H9 (cell line): ENCODE measurements around the gene KLHL22. TPM values are rescaled to one million over a fixed set of nuclear protein-coding genes. Genes with fewer than 3 reads are reported as not detected.
A peak's percentile ranks its signal among the peaks of the same experiment; 100 is the strongest.

Source experiments
- DNase-seq: peaks from one replicate; pipeline ENCODE4 v3.0.0-alpha.2; 2017
- H2AFZ ChIP-seq: one replicate; pipeline ENCODE4 v1.6.1; 2013; ENCODE audit warnings: mild to moderate bottlenecking, low read length, control low read depth, moderate library complexity
- H2AK5ac ChIP-seq: 2 replicates; pipeline ENCODE4 v1.6.1; 2013; ENCODE audit warnings: low read length, control low read depth, mixed read lengths; ENCODE audit not compliant: insufficient read length
- H2BK120ac ChIP-seq: one replicate; pipeline ENCODE4 v1.6.1; 2013; ENCODE audit warnings: low read depth, mild to moderate bottlenecking, low read length, control low read depth, inconsistent platforms; ENCODE audit not compliant: poor library complexity, severe bottlenecking
- H2BK12ac ChIP-seq: 2 replicates; pipeline ENCODE4 v1.6.1; 2013; ENCODE audit warnings: low read length, control low read depth, mixed read lengths, low read depth; ENCODE audit not compliant: insufficient read length
- H2BK15ac ChIP-seq: 2 replicates; pipeline ENCODE4 v1.6.1; 2013; ENCODE audit warnings: low read depth, low read length, control low read depth
- H2BK20ac ChIP-seq: one replicate; pipeline ENCODE4 v1.6.1; 2013; ENCODE audit warnings: low read depth, mild to moderate bottlenecking, low read length, control low read depth, inconsistent platforms; ENCODE audit not compliant: poor library complexity, severe bottlenecking
- H2BK5ac ChIP-seq: 2 replicates; pipeline ENCODE4 v1.6.1; 2013; ENCODE audit warnings: low read length, control low read depth, mixed read lengths; ENCODE audit not compliant: insufficient read length
- H3K14ac ChIP-seq: 2 replicates; pipeline ENCODE4 v1.6.1; 2013; ENCODE audit warnings: low read length, control low read depth; ENCODE audit not compliant: insufficient read depth
- H3K18ac ChIP-seq: 2 replicates; pipeline ENCODE4 v1.6.1; 2013; ENCODE audit warnings: low read depth, mild to moderate bottlenecking, mixed read lengths, low read length, control low read depth; ENCODE audit not compliant: insufficient read length
- H3K23ac ChIP-seq: 2 replicates; pipeline ENCODE4 v1.6.1; 2013; ENCODE audit warnings: low read length, control low read depth, mixed read lengths, low read depth; ENCODE audit not compliant: insufficient read length
- H3K23me2 ChIP-seq: 2 replicates; pipeline ENCODE4 v1.6.1; 2013; ENCODE audit warnings: low read depth, mild to moderate bottlenecking, mixed read lengths, low read length, control low read depth; ENCODE audit not compliant: insufficient read length, poor library complexity, severe bottlenecking
- H3K27ac ChIP-seq: 2 replicates; pipeline ENCODE4 v1.5.1; 2013; ENCODE audit warnings: low read length, control low read depth, mixed read lengths, low read depth; ENCODE audit not compliant: insufficient read length
- H3K27me3 ChIP-seq: 2 replicates; pipeline ENCODE4 v1.6.1; 2013; ENCODE audit warnings: low read length, control low read depth, inconsistent platforms; ENCODE audit not compliant: insufficient read depth
- H3K4ac ChIP-seq: 2 replicates; pipeline ENCODE4 v1.6.1; 2013; ENCODE audit warnings: low read depth, mild to moderate bottlenecking, control low read depth, inconsistent platforms, low read length, moderate library complexity
- H3K4me1 ChIP-seq: 2 replicates; pipeline ENCODE4 v1.6.1; 2013; ENCODE audit warnings: low read length, control low read depth, inconsistent platforms; ENCODE audit not compliant: insufficient read depth
- H3K4me2 ChIP-seq: 2 replicates; pipeline ENCODE4 v1.6.1; 2013; ENCODE audit warnings: low read length, control low read depth, mixed read lengths; ENCODE audit not compliant: insufficient read length, insufficient read depth
- H3K56ac ChIP-seq: 2 replicates; pipeline ENCODE4 v1.6.1; 2013; ENCODE audit warnings: low read depth, mild to moderate bottlenecking, mixed read lengths, low read length, control low read depth; ENCODE audit not compliant: insufficient read length
- H3K79me1 ChIP-seq: 2 replicates; pipeline ENCODE4 v1.6.1; 2013; ENCODE audit warnings: low read depth, mild to moderate bottlenecking, moderate library complexity, low read length, control low read depth, inconsistent platforms; ENCODE audit not compliant: insufficient read depth, poor library complexity, severe bottlenecking
- H3K79me2 ChIP-seq: 2 replicates; pipeline ENCODE4 v1.6.1; 2013; ENCODE audit warnings: low read length, control low read depth, inconsistent platforms; ENCODE audit not compliant: insufficient read depth
- H3K9ac ChIP-seq: 2 replicates; pipeline ENCODE4 v1.6.1; 2013; ENCODE audit warnings: low read length, control low read depth, mixed read lengths; ENCODE audit not compliant: insufficient read length; ENCODE audit errors: extremely low read depth
- H3K9me3 ChIP-seq: one replicate; pipeline ENCODE4 v1.6.1; 2013; ENCODE audit warnings: low read depth, low read length, inconsistent platforms; ENCODE audit not compliant: control insufficient read depth
- H3T11ph ChIP-seq: one replicate; pipeline ENCODE4 v1.6.1; 2013; ENCODE audit warnings: mild to moderate bottlenecking, low read length, control low read depth, inconsistent platforms
- H4K20me1 ChIP-seq: one replicate; pipeline ENCODE4 v1.6.1; 2013; ENCODE audit not compliant: control insufficient read depth, insufficient read length, insufficient read depth
- H4K5ac ChIP-seq: 2 replicates; pipeline ENCODE4 v1.6.1; 2013; ENCODE audit warnings: low read depth, mild to moderate bottlenecking, mixed read lengths, low read length, control low read depth; ENCODE audit not compliant: insufficient read length
- H4K8ac ChIP-seq: replicated peaks from 2 replicates; pipeline ENCODE4 v1.6.1; 2013; ENCODE audit warnings: low read length, control low read depth, mixed read lengths, low read depth; ENCODE audit not compliant: insufficient read length
- H4K91ac ChIP-seq: 2 replicates; pipeline ENCODE4 v1.6.1; 2013; ENCODE audit warnings: low read depth, mild to moderate bottlenecking, moderate library complexity, mixed read lengths, low read length, control low read depth; ENCODE audit not compliant: insufficient read length
- H3K27ac Mint-ChIP-seq, 3 experiments: 2 replicates in 2 of 3; 3 replicates in 1 of 3; pipeline ENCODE4 v1.8.0; 2020 to 2021; ENCODE audit warnings: mixed read lengths in 3 of 3, mild to moderate bottlenecking in 1 of 3, moderate library complexity in 1 of 3
- H3K27me3 Mint-ChIP-seq: 2 replicates; pipeline ENCODE4 v1.8.0; 2021; ENCODE audit warnings: low read depth, mild to moderate bottlenecking, moderate library complexity, mixed read lengths
- H3K36me3 Mint-ChIP-seq, 3 experiments: 2 replicates in 2 of 3; 3 replicates in 1 of 3; pipeline ENCODE4 v1.8.0; 2020 to 2021; ENCODE audit warnings: low read depth in 3 of 3, mixed read lengths in 3 of 3; ENCODE audit not compliant: insufficient read depth in 1 of 3
- H3K4me1 Mint-ChIP-seq, 2 experiments: 2 replicates each; pipeline ENCODE4 v1.8.0; 2020; ENCODE audit warnings: mixed read lengths in 2 of 2
- H3K4me3 Mint-ChIP-seq, 2 experiments: 2 replicates in 1 of 2; 3 replicates in 1 of 2; pipeline ENCODE4 v1.8.0; 2020 to 2021; ENCODE audit warnings: mild to moderate bottlenecking in 2 of 2, mixed read lengths in 2 of 2, moderate library complexity in 1 of 2
- H3K9me3 Mint-ChIP-seq, 2 experiments: 2 replicates in 1 of 2; 3 replicates in 1 of 2; pipeline ENCODE4 v1.8.0; 2020; ENCODE audit warnings: mild to moderate bottlenecking in 2 of 2, mixed read lengths in 2 of 2, moderate library complexity in 1 of 2
- CTCF ChIP-seq: fragments of 200-600 bp; sonication (generic); conservative IDR thresholded peaks from 3 replicates; pipeline ENCODE4 v1.8.0; 2021; ENCODE audit warnings: antibody characterized with exemption, mild to moderate bottlenecking
- WGBS: extraction: QIAGEN DNeasy Blood & Tissue Kit; methylation state at CpG from one replicate; pipeline ENCODE4 v1.1.7; 2013; ENCODE audit warnings: missing lambda C conversion rate, low lambda C conversion rate, mixed read lengths; ENCODE audit not compliant: insufficient read length; ENCODE audit errors: extremely low coverage; 5-methylcytosine and 5-hydroxymethylcytosine counted together
- total RNA-seq: library from RNA; stranded (reverse); gene quantifications from 2 replicates; pipeline ENCODE4 v1.2.1, GENCODE V29; 2021

The KLHL22 gene
- total RNA-seq, 1 experiment from 2014 or later, result 11.9 TPM

- H4K5ac ChIP-seq, result no peak overlapping the region
- H2AK5ac ChIP-seq, result no peak overlapping the region
- Mint-ChIP-seq H3K9me3 (no peaks in the 10 kb centered on the region), H3K27ac (0 out of 7 replicates have a peak overlapping the region, but pooled peaks of 1 of the 3 experiments have one; percentile 14), H3K36me3 (peaks cover 3 to 10% (median 7%) of the 10 kb centered on the region in 3 experiments; a peak in 5 of 7 replicates), H3K4me1 (no peaks in the 10 kb centered on the region), H3K27me3 (no peaks in the 10 kb centered on the region), H3K4me3 (no peak overlapping the region)
- no peak overlapping the region for H2BK120ac ChIP-seq
- no peak overlapping the region for H2BK20ac ChIP-seq
- H4K91ac ChIP-seq, result no peak overlapping the region
- H3K4me1 ChIP-seq, result no peaks in the 10 kb centered on the region
- no peak overlapping the region for H3T11ph ChIP-seq
- H3K56ac ChIP-seq, result no peak overlapping the region
- H2AFZ ChIP-seq, result no peak overlapping the region
- DNase-seq, result no peak
- H3K79me2 ChIP-seq, result no peaks in the 10 kb centered on the region
- no peaks in the 10 kb centered on the region for H3K79me1 ChIP-seq
- no peak overlapping the region for H3K23ac ChIP-seq
- no peak overlapping the region for H2BK5ac ChIP-seq
- no peak overlapping the region for H3K14ac ChIP-seq
- H3K9ac ChIP-seq, result no peak overlapping the region
- no peak overlapping the region for H3K18ac ChIP-seq
- H3K4ac ChIP-seq, result no peak overlapping the region
- WGBS, result no CpG with 5 or more reads among the region's 4 CpGs
- no peaks in the 10 kb centered on the region for H3K27me3 ChIP-seq
- H3K9me3 ChIP-seq, result no peaks in the 10 kb centered on the region
- no peak overlapping the region for H3K4me2 ChIP-seq
- TF ChIP-seq CTCF, result no peak
- H2BK12ac ChIP-seq, result no peak overlapping the region
- H2BK15ac ChIP-seq, result no peak overlapping the region
- no peak overlapping the region for H3K27ac ChIP-seq
- H4K20me1 ChIP-seq, result no peaks in the 10 kb centered on the region
- no peak overlapping the region for H4K8ac ChIP-seq
- no peaks in the 10 kb centered on the region for H3K23me2 ChIP-seq
Measured at GRCh38 chr22:20475115-20475436, 20.5 kb downstream of the KLHL22 start.
